ENCODE results near the gene LDHAL6B.

Gene LDHAL6B

DNA sequence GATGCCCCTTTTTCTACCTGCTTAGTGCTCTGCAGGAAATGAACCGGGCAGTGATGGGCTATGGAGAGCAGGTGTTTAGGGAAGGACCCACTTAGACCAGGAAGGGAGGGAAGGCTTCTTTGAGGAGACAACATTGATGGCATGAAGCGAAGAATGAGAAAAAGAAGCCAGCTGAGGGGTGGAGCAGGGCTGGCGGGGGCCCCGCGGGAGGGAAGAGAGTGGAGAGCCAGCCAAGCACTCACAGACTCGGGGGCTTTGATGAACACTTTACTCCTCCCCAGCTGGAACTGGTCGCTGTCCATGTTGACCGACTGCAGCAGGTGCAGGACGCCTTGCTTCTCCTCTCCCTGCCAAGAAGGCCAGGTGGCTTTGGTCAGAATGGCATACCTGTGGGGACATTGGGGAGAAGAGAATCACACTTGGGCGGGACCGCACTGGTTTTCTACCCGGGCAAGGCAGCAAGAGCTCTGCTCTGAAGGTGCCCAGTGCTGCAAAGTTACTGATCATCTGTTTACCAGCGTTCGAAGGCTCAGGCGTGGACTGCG, 28.4 kb upstream of the LDHAL6B start:
- DNase-seq = no peak

DNA sequence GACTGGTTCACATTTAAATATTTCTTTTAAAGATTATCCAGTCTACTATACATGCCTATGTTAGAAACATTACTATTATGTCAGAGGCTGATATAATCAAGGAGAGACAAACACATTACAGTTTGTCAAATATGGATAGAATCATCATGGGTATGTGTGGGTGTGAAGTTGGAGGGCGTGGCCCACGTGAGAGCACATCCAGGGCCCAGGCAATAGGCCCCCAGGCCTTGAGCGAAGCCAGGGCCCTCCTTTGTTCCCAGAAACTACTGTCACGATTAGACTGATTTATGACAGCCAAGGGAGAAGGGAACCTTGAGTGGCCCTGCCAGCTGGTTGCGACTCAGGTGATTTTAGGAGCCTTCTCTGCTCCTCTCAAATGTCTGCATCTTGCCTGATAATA, 26.9 kb upstream of the LDHAL6B start:
- DNase-seq = no peak

DNA sequence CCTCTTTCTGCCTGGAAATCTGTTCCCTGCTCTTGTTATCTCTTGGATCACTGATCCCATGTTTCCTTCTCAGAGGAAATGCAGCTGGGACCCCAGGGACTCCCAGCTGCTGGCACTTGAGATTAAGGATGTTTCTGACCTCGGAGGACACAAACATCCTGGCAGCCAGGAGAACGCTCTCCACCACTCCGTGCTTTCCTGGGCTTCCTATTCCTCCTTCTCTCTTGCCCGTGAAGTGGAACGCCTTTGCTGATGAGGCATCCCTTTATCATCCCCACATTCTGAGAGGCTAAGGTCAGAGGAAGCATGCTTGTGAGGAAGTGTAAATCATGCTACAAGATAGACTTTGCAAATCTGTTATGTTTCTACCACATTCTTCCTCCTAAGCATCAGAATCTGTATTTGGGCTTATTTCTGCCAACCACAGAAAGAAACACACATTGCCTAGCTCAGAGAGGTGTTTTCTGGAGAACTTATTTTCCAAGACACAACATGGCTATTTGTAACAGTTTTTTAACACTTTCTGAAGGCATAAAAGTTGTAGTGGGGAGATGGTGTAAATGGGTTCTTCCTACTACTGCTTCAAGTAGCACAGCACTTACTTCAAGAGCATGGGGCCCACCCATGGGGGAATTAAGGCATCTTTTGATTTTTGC, 25.6 kb upstream of the LDHAL6B start:
- no peak for DNase-seq

DNA sequence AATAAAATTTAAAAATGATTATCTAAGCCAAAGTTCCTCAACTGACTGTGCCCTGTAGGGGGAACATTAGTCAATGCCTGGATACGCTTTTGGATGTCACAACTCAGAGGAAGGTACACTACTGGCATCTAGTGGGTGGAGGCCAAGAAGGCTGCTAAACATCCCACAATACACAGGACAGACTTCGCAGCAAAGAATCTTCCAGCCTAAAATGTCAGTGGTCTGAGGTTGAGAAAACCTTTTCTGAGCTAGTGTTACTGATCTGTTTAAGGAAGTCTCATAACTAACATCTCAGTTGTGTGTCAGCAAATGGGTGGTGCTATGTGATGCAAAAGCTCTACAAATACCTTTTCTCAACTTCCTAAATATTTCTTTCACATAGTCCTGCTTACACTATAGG, 20.9 kb upstream of the LDHAL6B start:
- no peak for DNase-seq

DNA sequence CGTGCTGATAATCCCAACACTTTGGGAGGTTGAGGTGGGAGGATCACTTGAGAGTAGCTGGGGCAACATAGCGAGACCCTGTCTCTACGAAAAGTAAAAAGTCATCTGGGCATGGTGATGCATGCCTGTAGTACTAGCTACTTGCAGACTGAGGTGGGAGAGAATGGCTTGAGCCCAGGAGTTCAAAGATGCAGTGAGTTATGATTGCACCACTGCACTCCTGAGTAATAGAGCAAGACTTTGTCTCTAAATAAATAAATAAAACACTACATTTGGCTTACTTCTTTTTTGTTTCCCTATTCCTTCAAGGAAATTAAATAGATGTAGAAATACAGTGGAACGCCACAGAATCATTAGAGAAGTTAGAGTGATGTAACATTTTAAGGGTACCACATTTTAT, 20.1 kb upstream of the LDHAL6B start:
- DNase-seq = no peak

DNA sequence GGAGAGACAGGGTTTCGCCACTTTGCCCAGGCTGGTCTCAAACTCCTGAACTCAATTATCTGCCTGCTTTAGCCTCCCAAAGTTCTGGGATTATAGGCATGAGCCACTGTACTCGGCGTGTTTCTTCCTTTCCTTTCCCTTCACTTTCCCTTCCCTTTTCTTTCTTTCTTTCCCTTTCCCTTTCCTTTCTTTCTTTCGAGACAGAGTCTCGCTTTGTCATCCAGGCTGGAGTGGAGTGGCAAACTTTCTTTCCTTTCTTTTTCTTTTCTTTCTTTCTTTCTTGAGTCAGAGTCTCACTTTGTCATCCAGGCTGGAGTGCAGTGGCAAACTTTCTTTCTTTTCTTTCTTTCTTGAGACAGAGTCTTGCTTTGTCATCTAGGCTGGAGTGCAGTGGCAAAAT, 17.4 kb upstream of the LDHAL6B start:
- DNase-seq = no peak

DNA sequence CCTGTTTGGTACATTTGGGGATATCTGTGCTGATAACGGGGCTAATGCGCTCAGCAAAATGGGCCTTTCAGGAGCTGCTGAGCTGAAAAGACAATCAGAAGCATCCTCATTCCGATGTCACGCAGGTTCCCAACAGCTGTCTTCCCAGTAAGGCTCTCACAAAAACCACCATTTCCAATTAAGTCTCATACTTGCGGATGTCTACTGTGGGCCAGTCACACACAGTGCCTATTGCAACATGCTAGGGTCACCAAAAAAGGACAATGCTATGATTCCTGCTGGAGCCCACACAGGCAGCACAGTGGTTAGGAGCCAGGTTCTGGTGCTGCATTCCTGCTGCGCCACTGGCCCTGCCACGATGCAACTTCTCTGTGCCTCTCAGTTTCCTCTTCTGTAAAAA, 16.4 kb upstream of the LDHAL6B start:
- no peak for DNase-seq

DNA sequence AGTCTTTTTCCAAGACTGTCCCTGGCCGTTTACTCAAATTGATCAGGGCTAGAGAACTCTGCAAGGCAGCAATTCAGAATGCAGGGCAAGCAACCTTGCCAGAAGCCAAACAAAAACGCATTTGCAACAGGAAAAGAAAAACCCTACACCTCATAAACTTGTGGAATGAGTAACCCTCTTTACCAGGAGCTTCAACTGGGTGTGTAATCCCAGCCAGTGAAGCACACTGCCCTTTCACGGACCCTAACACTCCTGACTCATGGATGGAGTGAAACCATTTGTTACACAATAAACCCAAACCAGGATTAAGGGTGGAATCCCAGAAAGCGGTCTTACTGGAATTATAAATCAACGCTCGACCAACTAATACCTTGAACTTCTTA, 14.8 kb upstream of the LDHAL6B start:
- no peak for DNase-seq

DNA sequence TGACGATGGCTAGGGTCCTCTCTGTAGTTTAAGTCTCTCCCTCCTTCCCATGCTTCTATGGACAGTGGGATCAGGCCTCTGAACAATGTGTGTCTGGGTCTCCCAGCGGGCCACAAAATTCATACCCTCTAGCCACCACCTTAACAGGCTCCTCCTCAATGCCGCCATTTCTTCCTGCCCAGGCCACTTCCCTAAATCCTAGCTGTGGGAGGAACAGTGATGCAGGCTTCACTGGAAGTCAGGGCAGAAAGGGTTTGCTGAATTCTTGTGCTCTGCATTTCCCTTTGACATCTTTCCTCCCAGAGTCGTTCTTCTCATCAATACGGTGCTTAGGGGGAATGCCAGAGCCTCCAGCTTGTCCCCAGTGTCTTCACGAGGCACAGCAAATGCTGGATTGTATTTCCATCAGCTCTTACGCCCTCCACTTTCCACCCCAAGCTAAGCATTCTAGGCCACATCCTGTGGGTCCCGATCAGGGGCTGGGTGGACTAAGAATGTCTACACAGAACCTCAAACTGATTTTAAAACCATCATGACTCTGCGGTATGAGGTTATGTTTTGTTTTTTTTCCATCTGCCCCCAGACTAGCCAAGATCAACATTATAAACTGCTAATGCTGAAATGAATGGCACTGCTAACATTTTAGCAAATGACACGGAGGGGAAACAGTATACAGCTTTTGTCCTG, 11.9 kb upstream of the LDHAL6B start:
- DNase-seq = no peak

DNA sequence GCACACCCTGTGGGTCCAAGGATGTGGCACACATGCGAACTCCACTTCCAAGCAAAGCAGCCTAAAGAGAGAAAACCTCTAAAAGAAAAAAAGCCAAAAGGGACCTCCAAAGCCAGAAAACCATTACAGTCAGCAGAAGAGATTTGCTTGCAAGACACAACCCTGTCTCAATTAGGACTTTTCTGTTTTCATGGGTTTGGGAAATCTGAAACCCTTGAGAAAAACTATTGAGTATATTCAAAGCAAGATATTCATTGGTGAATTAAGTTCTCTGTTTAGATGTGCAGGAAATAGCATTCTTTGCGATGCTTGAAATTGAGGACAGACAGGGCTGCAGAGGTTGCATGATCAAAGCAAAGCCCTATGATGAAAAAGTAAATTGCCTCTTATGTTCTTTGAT, 10.2 kb upstream of the LDHAL6B start:
- no peak for DNase-seq

DNA sequence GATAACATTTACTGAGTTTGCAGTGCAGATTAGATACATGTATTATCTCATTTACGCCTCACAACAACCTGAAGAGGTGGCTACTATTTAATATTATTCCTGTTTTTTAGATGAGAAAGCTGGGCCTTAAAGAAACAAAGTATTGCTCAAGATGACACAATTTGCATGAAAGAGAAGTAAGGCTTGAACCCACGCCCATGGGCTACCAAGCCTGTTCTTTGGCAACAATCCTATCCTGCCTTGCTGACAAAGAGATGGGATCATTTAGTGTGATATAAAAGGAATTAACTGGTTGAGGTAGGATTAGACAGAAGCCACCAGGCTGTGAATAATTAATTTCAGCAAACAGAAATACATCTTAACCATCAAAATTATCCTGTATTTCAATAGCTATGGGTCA, 9.2 kb upstream of the LDHAL6B start:
- no peak for DNase-seq

DNA sequence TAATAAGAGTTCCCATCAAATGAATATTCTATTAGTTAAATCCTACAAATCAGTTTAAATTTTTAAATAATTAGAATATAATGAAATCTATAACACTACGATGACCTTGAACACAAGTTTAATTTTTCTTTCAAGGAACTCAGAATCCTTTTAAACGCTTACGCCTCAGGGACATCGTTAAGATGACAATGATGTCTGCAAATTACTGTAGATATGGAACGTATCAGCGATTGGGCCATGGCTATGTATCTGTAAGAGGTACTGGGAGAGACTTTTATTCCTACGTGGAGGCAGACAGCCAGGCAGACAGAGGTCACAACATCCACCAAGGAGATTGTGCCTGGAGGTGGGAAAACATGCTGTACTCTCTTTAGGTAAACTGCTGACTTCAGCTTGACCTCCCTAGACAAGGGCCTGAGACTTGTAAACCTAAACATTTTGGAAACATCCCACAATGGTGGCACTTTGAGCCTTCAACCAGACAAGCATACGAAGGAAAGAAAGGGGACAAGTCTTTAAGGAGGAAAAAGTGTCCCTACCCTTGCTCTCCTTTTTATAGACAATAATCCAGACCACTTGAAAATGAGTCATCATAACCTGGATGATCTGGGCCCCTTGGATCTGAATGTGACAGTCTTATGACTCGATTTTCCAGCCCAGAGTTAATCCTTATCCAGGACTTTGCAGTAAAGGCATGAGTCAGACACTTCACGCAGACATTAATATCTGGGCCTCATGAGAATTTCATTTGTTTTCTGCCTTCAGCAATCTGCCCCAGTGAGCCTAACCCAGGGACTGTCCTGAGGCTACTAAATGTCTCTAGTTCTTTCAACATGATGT, 6.8 kb upstream of the LDHAL6B start:
- DNase-seq = no peak

DNA sequence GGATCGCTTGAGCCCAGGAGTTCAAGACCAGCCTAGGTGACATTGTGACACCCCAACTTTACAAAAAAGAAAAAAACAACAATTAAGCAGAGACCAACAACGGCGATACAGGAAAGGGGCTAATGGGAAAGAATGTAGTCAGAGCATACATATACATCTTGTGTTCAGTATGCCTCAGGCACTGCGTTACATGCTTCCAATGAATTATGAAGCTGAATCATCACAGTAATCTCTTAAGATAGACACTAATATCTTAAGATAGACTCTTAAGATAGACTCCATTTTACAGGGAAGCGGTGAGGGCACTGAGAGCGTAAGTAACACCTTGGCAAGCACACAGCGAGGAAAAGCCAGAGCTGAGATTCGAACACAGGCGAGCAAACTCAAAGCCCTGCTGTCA, 6.1 kb upstream of the LDHAL6B start:
- no peak for DNase-seq

DNA sequence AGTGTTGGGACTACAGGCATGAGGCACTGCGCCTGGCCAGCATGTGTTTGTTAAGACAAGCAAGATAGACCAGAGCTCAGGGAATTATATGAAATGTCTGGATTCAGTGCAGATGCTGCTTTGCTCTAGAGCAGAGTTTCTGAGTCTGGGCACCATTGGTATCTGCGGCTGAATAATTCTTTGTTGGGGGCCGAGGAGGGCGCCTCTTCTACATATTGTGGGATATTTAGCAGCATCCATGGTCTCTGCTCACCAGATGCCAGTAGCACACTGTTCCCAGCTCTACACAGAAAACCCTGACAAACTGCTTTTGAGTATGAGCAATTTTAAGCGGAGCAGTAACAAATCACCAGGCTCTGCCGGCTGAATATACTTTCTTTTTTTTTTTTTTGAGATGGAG, 3.6 kb upstream of the LDHAL6B start:
- no peak for DNase-seq

DNA sequence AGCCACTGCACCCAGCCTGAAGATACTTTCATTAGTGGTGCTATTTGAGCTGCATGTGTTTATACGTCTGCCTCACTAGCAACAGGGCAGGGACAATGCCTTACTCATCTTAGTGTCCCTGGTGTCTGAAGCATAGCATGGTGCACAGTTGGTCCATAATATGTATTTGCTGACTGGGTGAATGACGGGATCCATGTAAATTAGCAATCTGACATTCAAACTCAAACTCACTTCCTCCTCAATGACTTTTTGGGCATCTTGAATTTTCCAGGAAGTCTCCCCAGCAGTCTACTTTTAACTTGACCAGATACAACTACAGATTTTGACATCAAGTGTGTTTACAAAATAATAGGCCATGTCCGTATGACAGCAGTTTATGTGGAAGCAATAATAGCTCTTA, 3.0 kb upstream of the LDHAL6B start:
- DNase-seq = no peak

DNA sequence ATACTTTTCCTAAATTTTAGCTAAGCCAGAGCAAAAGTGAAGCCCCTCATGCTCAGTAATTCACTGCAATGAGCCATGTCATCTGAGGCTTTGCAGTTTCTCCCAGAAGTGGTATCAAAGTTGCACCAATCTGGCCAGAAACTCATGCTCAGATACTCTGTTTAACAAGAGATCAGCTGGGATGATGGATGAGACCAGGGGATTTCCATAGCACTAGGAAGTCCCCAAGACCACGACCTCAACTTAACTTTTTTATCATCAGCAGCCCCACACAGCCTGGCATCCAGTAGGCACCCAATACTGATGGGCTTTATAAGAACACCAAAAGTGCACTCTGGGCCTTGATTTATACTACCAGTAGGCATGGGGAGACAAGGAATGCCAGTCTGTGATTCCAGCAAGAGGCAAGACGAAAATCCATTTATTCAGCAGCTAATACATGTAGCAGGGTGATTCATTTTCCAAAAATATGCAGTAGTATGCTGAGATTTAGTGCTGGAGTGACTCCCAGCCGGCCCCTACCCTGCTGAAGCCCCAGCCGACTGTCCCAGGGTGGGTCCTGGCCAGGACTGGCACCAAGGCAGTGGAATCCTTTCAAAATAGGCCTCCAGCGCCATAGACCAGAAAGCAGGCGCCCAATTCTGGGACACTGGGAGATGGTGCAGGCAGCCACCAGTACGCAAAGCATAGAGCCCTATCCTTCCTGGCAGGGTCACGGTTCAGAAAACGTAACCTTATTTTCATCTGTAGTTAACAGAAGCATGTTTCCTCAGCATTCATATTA, 612 bp upstream of the LDHAL6B start:
- no peak for DNase-seq

DNA sequence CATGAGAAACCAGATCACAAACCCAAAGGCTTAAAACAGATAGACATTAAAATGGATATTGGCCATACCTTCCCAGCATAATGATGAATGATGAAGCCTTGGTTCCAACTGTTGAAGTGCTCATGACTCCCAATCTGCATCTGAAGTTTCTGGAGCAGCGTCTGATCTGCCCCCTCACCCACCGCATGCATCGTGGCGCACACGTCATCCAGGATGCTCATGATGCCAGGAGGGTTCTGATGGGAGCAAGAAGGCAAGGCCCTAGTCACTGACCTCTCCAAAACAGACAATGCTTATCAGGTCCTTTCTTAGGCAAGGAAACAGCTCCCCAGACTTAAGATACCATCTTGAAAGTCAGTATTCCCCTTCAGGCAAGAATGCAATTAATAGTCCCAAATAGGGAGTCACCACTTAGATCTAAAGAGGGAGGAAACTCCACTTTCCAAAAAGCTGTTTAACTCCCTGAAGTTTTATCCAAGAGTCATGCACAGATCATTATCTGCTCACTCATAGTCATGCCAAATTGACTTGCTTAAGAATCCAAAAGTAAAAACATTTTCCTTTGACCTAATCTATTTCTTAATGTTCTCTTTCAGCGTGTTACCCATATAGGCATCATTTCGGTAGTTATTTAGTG, 2.1 kb downstream of the LDHAL6B start:
- no peak for DNase-seq

DNA sequence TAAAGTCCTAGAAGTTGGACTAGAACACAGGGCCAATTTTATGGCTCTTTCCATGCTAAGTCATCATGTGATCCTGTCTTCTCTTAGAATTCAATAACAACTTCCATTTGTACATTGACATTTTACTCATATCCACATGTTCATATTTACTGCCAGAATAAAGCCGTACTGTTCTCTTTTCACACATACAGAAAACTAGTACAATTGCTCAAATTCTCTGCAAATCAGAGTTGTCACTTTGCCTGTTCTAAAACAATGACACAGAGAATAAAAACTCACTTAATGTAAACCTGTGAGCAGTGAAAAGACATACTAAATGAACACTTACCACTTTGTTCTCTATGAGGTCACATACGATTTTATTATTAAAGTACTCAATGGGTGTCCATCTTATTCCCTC, 3.5 kb downstream of the LDHAL6B start:
- no peak for DNase-seq

DNA sequence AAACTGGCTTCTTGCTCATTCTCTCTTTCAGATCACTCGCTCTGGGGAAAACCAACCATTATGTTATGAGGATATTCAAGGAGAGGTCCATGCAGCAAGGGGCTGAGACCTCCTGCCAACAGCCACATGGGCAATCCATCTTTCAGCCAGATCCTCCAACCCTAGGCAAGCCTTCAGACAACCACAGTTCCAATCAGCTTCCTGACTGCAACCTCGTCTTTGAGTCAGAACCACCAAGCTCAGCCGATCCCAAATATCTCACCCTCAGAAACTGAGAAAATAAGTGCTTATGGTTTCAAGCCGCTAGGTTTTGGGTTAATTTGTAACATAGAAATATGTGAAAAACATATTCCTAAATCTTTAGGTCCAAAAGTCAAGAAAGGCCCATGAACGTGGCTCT, 10.3 kb downstream of the LDHAL6B start:
- DNase-seq = no peak

DNA sequence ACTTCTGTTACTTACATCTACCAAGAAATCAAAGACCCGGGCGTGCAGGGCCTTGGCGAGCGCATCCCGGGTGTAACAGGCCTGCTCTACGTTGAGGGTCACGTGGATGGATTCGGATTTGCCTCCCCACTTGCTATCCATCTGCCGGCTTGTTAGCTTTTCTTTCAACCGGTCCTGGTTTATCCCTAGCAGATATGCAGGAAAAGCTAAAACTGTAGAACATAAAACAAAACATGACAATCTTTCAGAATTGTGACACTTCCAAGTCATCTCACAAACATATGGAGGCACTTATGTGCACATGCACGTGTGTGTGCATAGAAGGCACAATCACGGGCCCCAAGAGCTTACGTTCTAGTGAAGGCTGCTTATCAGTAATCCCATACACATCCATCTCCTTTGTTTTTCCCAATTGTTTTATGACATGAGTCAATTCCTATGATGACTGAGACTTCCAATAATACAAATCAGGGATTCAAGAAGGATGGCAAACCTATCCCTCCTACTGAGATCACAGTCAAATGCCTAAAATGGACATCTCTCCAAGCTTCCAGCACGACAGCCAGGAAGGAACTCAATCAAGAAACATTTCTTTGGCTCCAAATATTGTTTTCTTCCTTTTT, 11.3 kb downstream of the LDHAL6B start:
- no peak for DNase-seq

DNA sequence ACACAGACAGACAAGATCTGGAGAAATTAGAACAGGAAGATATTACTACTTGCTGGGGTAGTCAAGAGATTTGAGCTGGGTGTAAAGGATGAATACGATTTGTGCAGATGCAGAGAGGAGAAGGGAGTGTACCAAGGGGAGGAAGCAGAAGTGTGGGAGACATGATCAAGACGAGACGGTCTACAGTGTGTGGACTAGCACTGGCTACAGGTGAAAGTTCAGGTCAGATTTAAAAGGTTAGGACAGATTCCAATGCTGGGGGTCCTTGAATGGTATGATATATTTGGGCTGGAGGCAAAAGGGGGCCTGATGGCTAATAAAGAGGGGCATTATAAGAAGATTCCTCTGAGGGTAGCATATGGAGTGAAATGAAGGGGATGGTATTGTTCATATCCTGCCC, 12.1 kb downstream of the LDHAL6B start:
- DNase-seq = no peak

All from eye (tissue), 1 donor.